ENCODE measurements around the gene NADSYN1. TPM values are rescaled to one million over a fixed set of nuclear protein-coding genes. Genes with fewer than 3 reads are reported as not detected.
"Not testable (repeated sequence)": the region's sequence is repeated elsewhere in the genome, so short reads cannot be mapped to it uniquely, and the experiment has no call there.

Gene NADSYN1
- total RNA-seq, 4 donors from 2014 or later: 42.9 to 78.2 (median 64.1) TPM

DNA sequence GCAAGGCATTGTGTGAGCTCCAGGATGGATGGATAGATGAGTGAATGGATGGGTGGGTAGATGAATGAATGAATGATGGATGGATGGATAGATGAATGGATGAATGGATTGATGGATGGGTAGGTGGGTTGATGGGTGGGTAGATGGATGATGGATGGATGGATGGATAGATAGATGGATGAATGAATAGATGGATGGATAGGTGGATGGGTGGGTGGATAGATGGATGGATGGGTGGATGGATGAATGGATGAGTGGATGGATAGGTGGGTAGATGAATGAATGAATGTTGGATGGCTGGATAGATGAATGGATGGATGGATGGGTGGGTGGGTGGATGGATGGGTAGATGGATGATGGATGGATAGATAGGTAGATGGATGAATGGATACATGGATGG, 38.4 kb upstream of the NADSYN1 start:
- no peak for DNase-seq (ENCODE audit: low spot score)
- no peak for ATAC-seq (ENCODE audit: low FRiP score)
- TF ChIP-seq CTCF (IDR thresholded peaks at IDR 0.05): no peak

DNA sequence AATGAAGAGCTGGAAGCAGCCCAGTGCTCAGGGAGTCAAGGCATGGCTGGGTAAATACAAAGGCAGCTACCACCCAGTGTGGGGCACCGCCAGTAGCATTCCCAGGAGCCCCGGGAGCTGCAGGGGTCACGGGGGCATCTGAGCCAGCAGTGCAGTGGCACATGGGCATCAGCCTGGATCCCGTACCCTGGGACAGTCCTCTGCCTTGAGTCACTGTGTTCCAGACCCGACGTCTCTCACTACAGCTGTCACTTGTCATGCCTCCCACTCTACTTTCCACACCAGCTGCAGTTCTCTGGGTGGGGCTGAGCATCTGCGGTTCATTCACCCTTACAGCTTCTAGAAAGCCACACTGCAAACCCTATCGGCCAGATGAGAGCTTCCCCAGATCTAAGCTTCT, 34.4 kb upstream of the NADSYN1 start:
- DNase-seq (ENCODE audit: low spot score): no peak
- no peak for ATAC-seq (ENCODE audit: low FRiP score)

GRCh38 chr11:71420455-71421241, 32.4 kb upstream of the NADSYN1 start:
- no peak for ATAC-seq (ENCODE audit: low FRiP score)
- peak in 1 of 3 donors; percentile 6 for TF ChIP-seq CTCF (IDR thresholded peaks at IDR 0.05)
- no peak for DNase-seq (ENCODE audit: low spot score)

More for the DNA sequence above, 34.4 kb upstream of the NADSYN1 start:
- no peak for TF ChIP-seq CTCF (IDR thresholded peaks at IDR 0.05)

DNA sequence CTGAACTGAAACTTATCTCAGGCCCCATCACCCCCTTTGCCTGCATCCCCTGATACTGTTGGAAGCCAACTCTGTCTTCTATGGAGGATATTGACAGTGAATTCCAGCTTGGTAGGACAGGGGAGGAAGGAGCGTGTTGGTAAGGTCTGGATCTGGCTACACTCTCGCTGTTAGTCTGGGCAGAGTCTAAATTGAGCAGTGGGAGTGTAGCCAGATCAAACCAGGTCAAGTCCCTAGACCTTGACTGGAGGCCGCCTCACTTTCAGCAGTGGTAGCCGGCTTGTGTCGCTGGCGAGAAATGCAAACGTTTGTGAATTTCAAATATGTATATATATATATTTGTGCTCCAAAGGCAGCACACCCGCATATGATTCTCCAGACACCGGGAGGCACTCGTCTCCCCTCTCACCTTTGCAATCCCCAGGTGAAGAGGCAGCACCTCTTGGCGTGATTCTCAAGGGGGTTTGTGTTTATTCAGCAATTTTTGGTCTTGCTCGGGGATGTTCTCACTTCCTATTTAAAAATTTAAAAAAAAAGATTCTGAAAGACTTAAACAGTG, 31.5 kb upstream of the NADSYN1 start:
- ATAC-seq (ENCODE audit: low FRiP score) (no peak), DNase-seq (ENCODE audit: low spot score) (no peak)
- no peak for TF ChIP-seq CTCF (IDR thresholded peaks at IDR 0.05)

GRCh38 chr11:71422318-71422717, 30.7 kb upstream of the NADSYN1 start:
- not testable (repeated sequence) for DNase-seq (ENCODE audit: low spot score); ATAC-seq (ENCODE audit: low FRiP score)

DNA sequence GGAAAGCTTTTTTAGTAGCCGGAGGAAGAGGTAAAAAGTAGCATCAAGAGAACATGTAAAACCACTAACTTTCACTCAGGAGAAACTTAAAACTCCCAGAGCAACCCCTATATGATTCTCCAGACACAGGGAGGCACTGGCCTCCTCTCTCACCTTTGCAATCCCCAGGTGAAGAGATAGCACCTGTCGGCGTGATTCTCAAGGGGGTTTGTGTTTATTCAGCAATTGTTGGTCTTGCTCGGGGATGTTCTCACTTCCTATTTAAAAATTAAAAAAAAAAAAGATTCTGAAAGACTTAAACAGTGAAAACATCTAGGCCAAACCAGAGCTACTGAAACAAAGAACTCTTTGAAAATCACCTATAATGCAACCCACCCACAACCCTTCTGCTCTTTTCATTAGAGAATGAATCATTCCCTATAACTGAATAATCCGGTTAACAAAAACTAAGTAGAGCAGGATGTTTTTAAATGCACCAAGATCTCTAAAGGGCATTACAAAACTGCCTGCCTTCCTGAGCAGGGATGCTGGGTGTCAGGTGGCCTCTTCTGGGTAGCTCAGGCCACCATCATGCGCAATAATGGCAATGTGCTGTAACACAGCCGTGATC, 29.7 kb upstream of the NADSYN1 start:
- TF ChIP-seq CTCF (IDR thresholded peaks at IDR 0.05): no peak
- DNase-seq (ENCODE audit: low spot score) (no peak), ATAC-seq (ENCODE audit: low FRiP score) (no peak)

DNA sequence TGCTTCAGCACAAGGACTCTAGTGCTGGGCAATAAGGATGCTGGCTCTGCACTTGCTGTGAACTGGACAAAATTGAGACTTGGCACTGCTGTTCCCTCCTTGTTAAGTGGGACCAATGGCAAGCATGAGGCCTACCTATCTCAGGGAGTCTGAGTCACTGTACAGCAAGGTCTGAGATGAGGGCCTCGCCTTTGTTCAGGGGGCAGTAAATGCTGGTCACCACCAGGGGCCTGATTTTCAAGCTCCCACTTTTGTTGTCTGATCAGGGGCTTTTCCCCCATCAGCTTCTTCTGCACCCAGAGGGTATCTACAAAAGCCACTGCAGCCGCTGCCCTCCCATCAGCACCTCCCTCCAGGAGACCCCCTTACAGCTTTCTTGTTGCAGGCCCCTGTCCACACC, 27.6 kb upstream of the NADSYN1 start:
- ATAC-seq (ENCODE audit: low FRiP score) (no peak), DNase-seq (ENCODE audit: low spot score) (no peak)
- no peak for TF ChIP-seq CTCF (IDR thresholded peaks at IDR 0.05)
